Right atrium auricular region (tissue), 2 donors: ENCODE results near the gene BCAN. TPM values are rescaled to one million over a fixed set of nuclear protein-coding genes. Genes with fewer than 3 reads are reported as not detected.

Experiments
- DNase-seq: peaks from one replicate; pipeline ENCODE4 v3.0.0-alpha.2; 2019; ENCODE audit warnings: low spot score
- H3K27ac ChIP-seq, 2 donors: fragments of 200-600 bp; sonication (generic); 1 replicate in 1 of 2; 2 replicates in 1 of 2; pipeline ENCODE4 v1.5.1; 2016 to 2019
- H3K27me3 ChIP-seq, 2 donors: fragments of 200-600 bp; sonication (generic); one replicate each; pipeline versions ENCODE4 v1.5.1 to v1.6.0; 2017 to 2019
- H3K36me3 ChIP-seq: fragments of 200-600 bp; sonication (generic); one replicate; pipeline ENCODE4 v1.5.1; 2016
- H3K4me1 ChIP-seq, 2 donors: fragments of 200-600 bp; sonication (generic); one replicate each; pipeline versions ENCODE4 v1.5.1 to v1.6.0; 2017 to 2019
- H3K4me3 ChIP-seq, 2 donors: fragments of 200-600 bp; sonication (generic); 1 replicate in 1 of 2; 2 replicates in 1 of 2; pipeline ENCODE4 v1.5.1; 2017 to 2019; ENCODE audit warnings: mild to moderate bottlenecking in 1 of 2, moderate library complexity in 1 of 2
- H3K9me3 ChIP-seq, 2 donors: fragments of 200-600 bp; sonication (generic); one replicate each; pipeline ENCODE4 v1.5.1; 2019
- total RNA-seq, 2 donors: library from RNA; depleted of rRNA; stranded (reverse); fragments of >200 nt; gene quantifications; one replicate each; pipeline ENCODE4 v1.1.0, GENCODE V29; 2016
- TF ChIP-seq, protein P1 (sequence below), 2 donors: fragments of 200-600 bp; sonication (generic); IDR thresholded peaks; one replicate each; pipeline ENCODE4 v1.5.1; 2019; ENCODE audit warnings: antibody characterized with exemption in 2 of 2

The BCAN gene
- total RNA-seq, 2 donors from 2014 or later = not detected

DNA sequence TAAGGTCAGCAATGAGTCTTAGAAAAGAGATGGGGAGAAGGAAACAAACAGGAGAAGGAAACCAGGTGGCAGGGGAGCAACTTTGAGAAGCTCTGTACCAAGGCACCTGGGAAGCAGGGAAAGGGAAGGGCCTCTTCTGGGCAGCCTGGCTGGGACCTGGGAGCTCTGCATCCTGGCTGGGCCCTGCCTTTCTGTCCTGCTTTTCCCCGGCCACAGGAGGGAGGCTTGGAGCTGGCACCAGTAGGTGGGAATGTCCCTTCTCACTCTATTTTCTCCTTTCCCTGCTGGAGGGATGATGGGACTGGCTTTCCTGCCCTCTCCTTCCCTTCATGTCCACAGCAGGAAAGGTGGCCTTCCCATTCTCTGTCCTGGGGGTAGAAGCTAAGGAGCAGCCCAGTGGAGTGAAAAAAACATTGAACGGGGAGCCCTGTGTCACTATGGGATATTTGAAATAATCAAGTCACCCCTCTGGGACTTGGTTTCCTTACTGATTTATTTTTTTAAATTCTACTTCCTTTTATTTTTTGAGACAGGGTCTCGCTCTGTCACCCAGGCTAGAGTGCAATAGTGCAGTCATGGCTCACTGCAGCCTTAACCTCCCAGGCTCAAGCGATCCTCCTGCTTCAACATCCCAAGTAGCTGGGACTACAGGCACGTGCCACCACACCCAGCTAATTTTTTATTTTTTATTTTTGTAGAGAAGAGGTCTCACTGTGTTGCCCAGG, 40.4 kb downstream of the BCAN start:
- TF ChIP-seq, protein P1, sequence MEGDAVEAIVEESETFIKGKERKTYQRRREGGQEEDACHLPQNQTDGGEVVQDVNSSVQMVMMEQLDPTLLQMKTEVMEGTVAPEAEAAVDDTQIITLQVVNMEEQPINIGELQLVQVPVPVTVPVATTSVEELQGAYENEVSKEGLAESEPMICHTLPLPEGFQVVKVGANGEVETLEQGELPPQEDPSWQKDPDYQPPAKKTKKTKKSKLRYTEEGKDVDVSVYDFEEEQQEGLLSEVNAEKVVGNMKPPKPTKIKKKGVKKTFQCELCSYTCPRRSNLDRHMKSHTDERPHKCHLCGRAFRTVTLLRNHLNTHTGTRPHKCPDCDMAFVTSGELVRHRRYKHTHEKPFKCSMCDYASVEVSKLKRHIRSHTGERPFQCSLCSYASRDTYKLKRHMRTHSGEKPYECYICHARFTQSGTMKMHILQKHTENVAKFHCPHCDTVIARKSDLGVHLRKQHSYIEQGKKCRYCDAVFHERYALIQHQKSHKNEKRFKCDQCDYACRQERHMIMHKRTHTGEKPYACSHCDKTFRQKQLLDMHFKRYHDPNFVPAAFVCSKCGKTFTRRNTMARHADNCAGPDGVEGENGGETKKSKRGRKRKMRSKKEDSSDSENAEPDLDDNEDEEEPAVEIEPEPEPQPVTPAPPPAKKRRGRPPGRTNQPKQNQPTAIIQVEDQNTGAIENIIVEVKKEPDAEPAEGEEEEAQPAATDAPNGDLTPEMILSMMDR (IDR thresholded peaks at IDR 0.05) = no peak
- Histone ChIP-seq H3K27me3 (no peaks in the 10 kb centered on the region), H3K27ac (no peak overlapping the region), H3K36me3 (no peaks in the 10 kb centered on the region), H3K4me3 (no peak overlapping the region), H3K9me3 (no peaks in the 10 kb centered on the region), H3K4me1 (peaks cover 0 to 7% of the 10 kb centered on the region in 2 donors)
- DNase-seq = no peak

DNA sequence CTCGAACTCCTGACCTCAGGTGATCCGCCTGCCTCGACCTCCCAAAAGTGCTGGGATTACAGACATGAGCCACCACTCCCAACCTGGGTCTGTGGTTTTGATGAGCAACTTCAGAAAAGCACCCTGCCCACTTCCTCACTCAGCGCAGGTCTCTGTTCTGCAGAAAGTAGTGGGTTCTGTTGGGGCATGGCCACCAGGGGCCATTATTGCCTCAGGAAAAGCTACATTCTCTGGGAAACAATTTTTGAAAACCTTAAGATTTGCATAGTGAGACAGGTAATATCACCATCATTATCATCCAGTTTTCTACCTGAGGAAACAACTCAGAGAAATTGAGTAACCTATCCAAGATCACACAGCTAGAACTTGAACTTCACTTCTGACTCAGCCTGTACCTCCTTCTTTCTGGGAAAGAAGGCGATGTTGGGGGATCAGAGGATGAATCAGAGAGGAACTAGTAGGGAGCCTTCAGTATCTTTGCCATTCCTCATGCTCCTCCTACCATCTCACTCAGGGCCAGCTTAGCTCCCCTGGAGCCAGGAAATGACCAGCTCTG, 42.4 kb downstream of the BCAN start:
- Histone ChIP-seq H3K36me3 (no peaks in the 10 kb centered on the region), H3K4me3 (no peak overlapping the region), H3K27me3 (no peaks in the 10 kb centered on the region), H3K4me1 (peaks cover 0 to 5% of the 10 kb centered on the region in 2 donors), H3K27ac (no peak overlapping the region), H3K9me3 (no peaks in the 10 kb centered on the region)
- no peak for DNase-seq
- TF ChIP-seq, protein P1 (IDR thresholded peaks at IDR 0.05) = no peak

DNA sequence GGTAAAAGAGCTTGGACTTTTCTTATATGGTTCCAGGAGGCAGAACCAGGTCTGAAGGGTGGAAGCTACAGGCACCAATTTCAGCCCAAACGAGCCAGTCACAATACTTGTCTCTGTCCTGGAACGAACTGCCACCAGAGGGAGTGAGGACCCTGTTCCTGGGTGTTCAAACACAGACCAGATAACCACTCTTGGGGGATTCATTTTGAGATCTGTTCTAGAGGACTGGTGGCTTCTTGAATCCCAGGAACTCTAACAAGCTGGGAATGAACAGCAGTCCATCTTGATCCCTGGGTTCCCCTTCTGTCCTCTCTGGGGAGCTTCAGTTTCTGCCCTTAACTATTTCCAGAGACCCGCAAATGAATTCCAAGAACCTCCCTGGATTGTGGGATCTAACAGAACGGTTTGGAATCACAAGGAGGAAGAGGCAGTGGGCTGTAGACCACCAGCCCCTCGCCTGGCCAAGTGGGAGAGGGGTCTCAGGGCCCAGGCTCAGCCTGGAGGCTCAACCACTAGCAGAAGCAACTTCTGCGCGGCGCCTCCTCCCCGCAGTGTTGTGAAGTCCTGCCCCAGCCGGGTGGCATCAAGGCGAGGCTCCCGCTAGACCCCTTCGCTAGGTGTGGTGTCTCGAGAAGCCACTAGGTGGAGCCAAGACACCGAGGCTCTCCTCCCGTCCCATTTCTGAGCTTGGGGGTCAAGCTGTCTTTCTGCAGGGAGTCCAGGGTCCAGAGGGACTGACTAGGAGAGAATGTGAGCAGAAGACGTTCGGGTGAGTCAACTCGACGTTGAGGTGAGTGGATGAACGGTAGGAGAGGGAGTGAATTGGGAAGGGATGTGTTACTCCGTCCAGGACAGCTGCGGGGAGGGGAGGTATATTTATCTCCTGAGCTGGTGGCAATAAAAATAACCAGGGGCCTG, 47.4 kb downstream of the BCAN start:
- H3K27ac ChIP-seq = no peak overlapping the region
- peaks cover 0 to 5% of the 10 kb centered on the region in 2 donors for H3K27me3 ChIP-seq
- TF ChIP-seq, protein P1 (IDR thresholded peaks at IDR 0.05) = peak; percentile 80 to 93
- peak; percentile 84 for DNase-seq
- H3K9me3 ChIP-seq = no peaks in the 10 kb centered on the region
- peak overlapping the region in 1 of 2 donors; percentile 7 for H3K4me3 ChIP-seq
- H3K4me1 ChIP-seq = peaks cover 0 to 24% of the 10 kb centered on the region in 2 donors
- H3K36me3 ChIP-seq = no peaks in the 10 kb centered on the region

DNA sequence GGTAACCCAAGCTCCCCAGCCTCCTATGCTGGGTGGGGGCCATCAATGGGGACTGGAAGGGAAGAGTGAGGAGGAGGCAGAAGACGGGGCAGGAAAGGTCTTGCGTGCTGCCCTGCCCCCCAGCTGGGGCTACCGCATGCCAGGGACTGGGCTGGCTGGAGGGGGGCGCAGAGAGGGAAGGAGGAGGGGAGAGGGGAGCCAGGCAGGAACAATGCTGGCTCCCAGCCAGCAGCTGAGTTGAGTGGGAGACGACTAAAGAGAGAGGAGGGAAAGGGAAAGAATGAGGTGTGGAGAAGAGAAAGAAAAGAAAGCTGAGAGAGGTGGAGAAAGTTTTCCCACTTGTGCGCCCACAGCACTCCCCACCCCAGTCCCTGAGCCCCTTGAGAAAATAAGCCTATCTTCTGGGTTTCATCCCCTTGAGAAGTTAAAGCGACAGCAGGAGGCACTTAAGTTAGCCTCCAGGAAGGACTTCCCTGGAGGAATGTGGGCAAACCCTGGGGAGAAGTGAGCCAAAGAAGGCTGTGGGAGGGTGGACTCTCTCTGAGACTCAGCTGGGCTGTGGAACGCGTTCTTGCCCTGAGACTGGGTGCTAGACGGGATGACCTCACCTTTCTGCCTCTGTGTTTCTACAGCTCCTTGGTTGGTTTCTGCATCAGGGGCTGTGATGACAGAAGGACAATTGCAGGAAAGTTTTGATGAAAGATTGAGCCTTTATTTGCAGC, 48.2 kb downstream of the BCAN start:
- H3K4me3 ChIP-seq = peak overlapping the region in 1 of 2 donors; percentile 7
- H3K4me1 ChIP-seq = peaks cover 0 to 24% of the 10 kb centered on the region in 2 donors
- DNase-seq = no peak
- no peaks in the 10 kb centered on the region for H3K9me3 ChIP-seq
- TF ChIP-seq, protein P1 (IDR thresholded peaks at IDR 0.05) = no peak
- H3K27ac ChIP-seq = no peak overlapping the region
- no peaks in the 10 kb centered on the region for H3K36me3 ChIP-seq
- peaks cover 0 to 5% of the 10 kb centered on the region in 2 donors for H3K27me3 ChIP-seq

DNA sequence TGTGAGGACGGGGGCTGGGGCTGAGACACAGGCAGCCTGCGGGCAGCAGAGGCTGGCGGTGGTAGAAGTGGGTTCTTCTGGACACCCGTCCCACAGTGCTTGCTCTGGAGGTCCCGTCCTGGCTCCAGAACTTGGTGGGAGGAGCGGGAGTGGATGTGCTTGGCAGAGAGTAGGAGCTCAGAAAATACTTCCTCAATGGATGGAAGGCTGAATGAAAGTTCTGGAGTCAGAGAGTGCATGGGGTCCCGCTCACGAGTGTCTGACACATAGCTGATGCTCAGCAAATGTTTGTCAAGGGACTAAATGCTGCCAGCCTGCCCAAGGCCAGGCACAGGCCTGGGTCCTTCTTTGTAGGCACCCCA, 48.7 kb downstream of the BCAN start:
- TF ChIP-seq, protein P1 (IDR thresholded peaks at IDR 0.05) = no peak
- Histone ChIP-seq H3K36me3 (no peaks in the 10 kb centered on the region), H3K4me3 (no peak overlapping the region), H3K27me3 (peaks cover 0 to 5% of the 10 kb centered on the region in 2 donors), H3K27ac (no peak overlapping the region), H3K9me3 (no peaks in the 10 kb centered on the region), H3K4me1 (peaks cover 0 to 24% of the 10 kb centered on the region in 2 donors)
- DNase-seq = no peak
